Activated B cell treated with CpG ODN at 0.5 μM for 24 hours (primary cell): ENCODE results near the gene GNPTAB. TPM values are rescaled to one million over a fixed set of nuclear protein-coding genes. Genes with fewer than 3 reads are reported as not detected.
A peak's percentile ranks its signal among the peaks of the same experiment; 100 is the strongest.

ENCODE experiments used
- ATAC-seq: fragments of 200-7000 bp; cut with Tn5 transposase; one replicate; pipeline ENCODE4 v1.10.0; 2021; ENCODE audit warnings: low read depth, mild to moderate bottlenecking, moderate library complexity
- CTCF ChIA-PET: fragments of 350-600 bp; sonication (Branson Sonifier 250); formaldehyde crosslinking; loops from one replicate; lab custom pipeline; 2021; ENCODE audit warnings: antibody characterized with exemption; lab: Charles Lee
- POLR2A ChIA-PET: fragments of 350-600 bp; sonication (Branson Sonifier 250); formaldehyde crosslinking; loops from one replicate; lab custom pipeline; 2021; ENCODE audit warnings: antibody characterized with exemption; lab: Charles Lee
- DNase-seq: peaks from one replicate; pipeline ENCODE4 v3.0.0; 2022
- H3K27ac Mint-ChIP-seq: one replicate; pipeline ENCODE4 v1.8.0; 2020; ENCODE audit warnings: mixed read lengths
- H3K27me3 Mint-ChIP-seq: one replicate; pipeline ENCODE4 v1.8.0; 2021; ENCODE audit warnings: mixed read lengths
- H3K36me3 Mint-ChIP-seq: one replicate; pipeline ENCODE4 v1.8.0; 2021; ENCODE audit warnings: low read depth, mixed read lengths
- H3K4me1 Mint-ChIP-seq: one replicate; pipeline ENCODE4 v1.8.0; 2021; ENCODE audit warnings: mixed read lengths
- H3K4me3 Mint-ChIP-seq: one replicate; pipeline ENCODE4 v1.8.0; 2020; ENCODE audit warnings: mild to moderate bottlenecking, mixed read lengths
- H3K9me3 Mint-ChIP-seq: one replicate; pipeline ENCODE4 v1.8.0; 2020; ENCODE audit warnings: mixed read lengths
- CTCF ChIP-seq: fragments of 200-600 bp; IDR thresholded peaks from one replicate; pipeline ENCODE4 v1.8.0; 2022; ENCODE audit warnings: antibody characterized with exemption, mild to moderate bottlenecking
- intact Hi-C: fragments of 100-400 bp; cut with micrococcal nuclease; formaldehyde crosslinking; loops from one replicate; pipeline ENCODE4 v1.15.1; 2024
- total RNA-seq: library from RNA; stranded (reverse); gene quantifications from 2 replicates; pipeline ENCODE4 v1.2.3, GENCODE V29; 2022

The GNPTAB gene
- total RNA-seq, 1 donor from 2014 or later = 41.8 TPM

GRCh38 chr12:101761781-101762180, 69.0 kb downstream of the GNPTAB start:
- Mint-ChIP-seq H3K27ac (no peak overlapping the region), H3K36me3 (peaks cover 47% of the 10 kb centered on the region), H3K4me1 (peaks cover 18% of the 10 kb centered on the region), H3K27me3 (no peaks in the 10 kb centered on the region), H3K4me3 (no peak overlapping the region), H3K9me3 (no peaks in the 10 kb centered on the region)
- DNase-seq (no peak), ATAC-seq (no peak)
- TF ChIP-seq CTCF = no peak
- ChIA-PET POLR2A (interaction anchor here (1.9 kb wide), 1 partner anchor 18 kb away, joined by 6 read pairs; no protein-coding TSS in a partner anchor), CTCF (interaction anchor here (0.9 to 1.3 kb wide), 3 partner anchors 12 to 140 kb away, joined by 3 to 5 read pairs (median 3); no protein-coding TSS in a partner anchor)
- intact Hi-C loops = no loop called here

- no peak for DNase-seq
- Mint-ChIP-seq H3K36me3 (peaks cover 47% of the 10 kb centered on the region), H3K27me3 (no peaks in the 10 kb centered on the region), H3K27ac (no peak overlapping the region), H3K4me1 (peaks cover 18% of the 10 kb centered on the region), H3K4me3 (no peak overlapping the region), H3K9me3 (no peaks in the 10 kb centered on the region)
- intact Hi-C loops = no loop called here
- ChIA-PET CTCF (interaction anchor here (0.9 to 2.8 kb wide), 4 partner anchors 12 to 347 kb away, joined by 3 to 34 read pairs (median 4); no protein-coding TSS in a partner anchor), POLR2A (interaction anchor here (0.7 to 1.9 kb wide), 2 partner anchors 18 to 44 kb away, joined by 5 to 6 read pairs; no protein-coding TSS in a partner anchor)
- no peak for TF ChIP-seq CTCF
- ATAC-seq = no peak
Observed at GRCh38 chr12:101761350-101761749, 69.4 kb downstream of the GNPTAB start.

- H3K36me3 Mint-ChIP-seq = peaks cover 46% of the 10 kb centered on the region
- POLR2A ChIA-PET = interaction anchor here (0.6 to 1.6 kb wide), 6 partner anchors 15 to 645 kb away, joined by 3 to 10 read pairs (median 6); partner anchors contain the start of gene CHPT1
- H3K27ac Mint-ChIP-seq = no peak overlapping the region
- H3K27me3 Mint-ChIP-seq = no peaks in the 10 kb centered on the region
- TF ChIP-seq CTCF = peak; percentile 50
- DNase-seq = no peak
- peaks cover 18% of the 10 kb centered on the region for H3K4me1 Mint-ChIP-seq
- intact Hi-C loops = loop anchor here (1.0 to 5.0 kb wide), 6 partner anchors 63 to 345 kb away; partner anchors contain the start of gene CHPT1
- no peaks in the 10 kb centered on the region for H3K9me3 Mint-ChIP-seq
- peak; percentile 79 for ATAC-seq
- CTCF ChIA-PET = interaction anchor here (0.6 to 2.8 kb wide), 34 partner anchors 10 to 979 kb away, joined by 3 to 34 read pairs (median 4); partner anchors contain the start of gene GNPTAB
- H3K4me3 Mint-ChIP-seq = no peak overlapping the region
Observed at GRCh38 chr12:101759396-101760047, 71.2 kb downstream of the GNPTAB start.

GRCh38 chr12:101750152-101750551, 80.6 kb downstream of the GNPTAB start:
- Mint-ChIP-seq H3K27me3 (no peaks in the 10 kb centered on the region), H3K4me3 (no peak overlapping the region)

More at GRCh38 chr12:101750152-101750551, 80.6 kb downstream of the GNPTAB start:
- intact Hi-C loops = no loop called here
- TF ChIP-seq CTCF = no peak
- ChIA-PET POLR2A (interaction anchor here (0.6 kb wide), 1 partner anchor 80 kb away, joined by 8 read pairs; no protein-coding TSS in a partner anchor), CTCF (no interaction called here)
- no peaks in the 10 kb centered on the region for H3K9me3 Mint-ChIP-seq
- no peak for DNase-seq
- peaks cover 82% of the 10 kb centered on the region for H3K36me3 Mint-ChIP-seq
- ATAC-seq = no peak
- H3K4me1 Mint-ChIP-seq = peaks cover 34% of the 10 kb centered on the region
- H3K27ac Mint-ChIP-seq = no peak overlapping the region
